ENCODE measurements around the gene ACTRT3.

The ACTRT3 gene

DNA sequence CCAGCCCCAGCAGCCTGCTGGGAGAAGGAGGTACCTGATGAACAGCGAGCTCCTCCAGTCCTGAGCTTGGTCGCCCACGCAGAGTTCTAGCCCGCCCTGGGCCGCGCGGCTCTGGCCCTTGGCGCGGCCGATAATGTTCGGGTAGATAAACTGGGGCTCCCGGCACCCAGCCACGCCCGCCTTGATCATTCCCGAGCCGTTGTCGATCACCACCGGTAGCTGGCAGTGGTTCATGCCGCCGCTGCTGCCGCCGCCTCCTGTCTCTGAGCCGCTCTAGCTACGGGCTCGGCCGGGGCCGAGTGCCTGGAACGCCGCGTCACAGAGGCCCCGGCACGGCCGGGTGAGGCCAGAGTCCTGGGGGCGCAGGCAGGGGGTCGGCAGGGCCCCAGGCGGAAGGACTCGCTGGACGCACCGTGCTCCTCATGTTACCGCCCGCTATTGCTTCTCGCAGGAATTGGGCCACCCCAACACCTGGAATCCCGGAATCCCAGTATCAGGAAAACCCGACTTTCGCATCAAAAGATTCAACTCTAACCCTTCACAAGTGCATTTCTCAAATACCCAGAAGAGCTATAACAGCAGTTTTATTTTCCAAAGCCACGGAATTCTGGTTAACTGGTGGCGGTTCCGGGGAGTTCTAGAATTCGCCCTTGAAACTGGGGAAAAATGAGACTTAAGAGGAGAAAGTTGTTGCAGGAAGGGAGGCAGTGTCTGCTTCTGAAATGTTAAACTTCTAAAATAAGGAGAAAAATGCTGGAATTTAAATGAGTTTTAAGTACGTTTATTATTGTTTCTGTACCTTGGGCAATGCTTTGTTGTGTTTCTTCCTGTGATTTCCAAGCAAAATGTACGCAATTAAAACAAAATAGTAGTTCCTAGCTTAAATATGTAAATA lies at the start of gene ACTRT3:
Gene ACTRT3 (minus strand): TSS at position 275 of the 895 bp plus-strand sequence. CDS start 41 bp downstream, at position 234.
- H3K4me1 Mint-ChIP-seq: peaks cover 21% of the 10 kb centered on the region
- H3K9me3 Mint-ChIP-seq: peaks cover 18% of the 10 kb centered on the region
- peaks cover 7% of the 10 kb centered on the region for H3K27me3 Mint-ChIP-seq (ENCODE audit: low read depth, poor library complexity)
- TF ChIP-seq, protein P1, sequence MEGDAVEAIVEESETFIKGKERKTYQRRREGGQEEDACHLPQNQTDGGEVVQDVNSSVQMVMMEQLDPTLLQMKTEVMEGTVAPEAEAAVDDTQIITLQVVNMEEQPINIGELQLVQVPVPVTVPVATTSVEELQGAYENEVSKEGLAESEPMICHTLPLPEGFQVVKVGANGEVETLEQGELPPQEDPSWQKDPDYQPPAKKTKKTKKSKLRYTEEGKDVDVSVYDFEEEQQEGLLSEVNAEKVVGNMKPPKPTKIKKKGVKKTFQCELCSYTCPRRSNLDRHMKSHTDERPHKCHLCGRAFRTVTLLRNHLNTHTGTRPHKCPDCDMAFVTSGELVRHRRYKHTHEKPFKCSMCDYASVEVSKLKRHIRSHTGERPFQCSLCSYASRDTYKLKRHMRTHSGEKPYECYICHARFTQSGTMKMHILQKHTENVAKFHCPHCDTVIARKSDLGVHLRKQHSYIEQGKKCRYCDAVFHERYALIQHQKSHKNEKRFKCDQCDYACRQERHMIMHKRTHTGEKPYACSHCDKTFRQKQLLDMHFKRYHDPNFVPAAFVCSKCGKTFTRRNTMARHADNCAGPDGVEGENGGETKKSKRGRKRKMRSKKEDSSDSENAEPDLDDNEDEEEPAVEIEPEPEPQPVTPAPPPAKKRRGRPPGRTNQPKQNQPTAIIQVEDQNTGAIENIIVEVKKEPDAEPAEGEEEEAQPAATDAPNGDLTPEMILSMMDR (IDR thresholded peaks at IDR 0.05): no peak
- H3K4me3 Mint-ChIP-seq: peak within 1 kb of the TSS; percentile 92
- H3K36me3 Mint-ChIP-seq (ENCODE audit: low read depth): peaks cover 13% of the 10 kb centered on the region
- peak; percentile 81 for DNase-seq
- H3K27ac Mint-ChIP-seq: peak within 1 kb of the TSS; percentile 96

DNA sequence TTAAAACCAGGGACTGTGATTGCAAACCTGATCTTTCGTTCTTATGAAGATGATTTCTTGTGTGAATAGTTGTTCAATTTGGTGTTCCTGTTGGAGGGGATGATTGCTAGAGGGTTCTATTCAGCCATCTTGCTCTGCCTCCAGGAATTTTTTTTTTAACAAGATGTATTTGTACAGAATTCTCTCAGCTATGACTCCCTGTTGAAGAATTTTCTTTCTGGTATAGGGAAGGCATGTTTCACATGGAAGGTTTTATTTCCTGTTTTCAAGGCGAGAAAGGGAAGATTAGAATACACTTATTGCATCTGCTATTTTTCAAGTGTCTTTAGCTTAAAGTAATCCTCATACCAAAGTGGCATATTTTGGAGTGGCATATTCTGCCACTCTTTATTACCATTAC lies 49.0 kb upstream of the ACTRT3 start:
- peaks cover 32% of the 10 kb centered on the region for H3K9me3 Mint-ChIP-seq
- H3K4me1 Mint-ChIP-seq: peaks cover 19% of the 10 kb centered on the region

DNA sequence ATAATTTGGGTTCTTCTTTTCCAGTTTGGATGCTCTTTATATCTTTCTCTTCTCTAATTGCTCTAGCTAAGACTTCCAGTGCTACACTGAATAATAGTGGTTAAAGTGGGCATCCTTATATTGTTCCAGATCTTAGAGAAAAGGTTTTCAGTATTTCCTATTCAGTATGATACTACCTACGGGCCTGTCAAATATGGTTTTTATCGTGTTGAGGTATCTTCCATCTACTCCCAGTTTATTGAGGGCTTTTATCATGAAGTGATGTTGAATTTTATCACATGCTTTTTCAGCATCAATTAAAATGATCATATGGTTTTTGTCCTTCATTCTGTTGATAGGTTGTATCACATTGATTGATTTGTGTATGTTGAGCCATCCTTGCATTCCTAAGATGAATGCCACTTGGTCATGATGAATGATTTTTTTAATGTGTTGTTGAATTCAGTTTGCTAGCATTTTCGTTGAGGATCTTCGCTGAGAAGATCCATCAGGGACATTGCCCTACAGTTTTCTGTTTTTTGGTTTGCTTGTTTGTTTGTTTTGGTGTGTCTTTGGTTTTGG lies 46.3 kb upstream of the ACTRT3 start:
- Mint-ChIP-seq H3K4me1 (peaks cover 28% of the 10 kb centered on the region), H3K36me3 (ENCODE audit: low read depth) (no peaks in the 10 kb centered on the region), H3K27me3 (ENCODE audit: low read depth, poor library complexity) (peaks cover 9% of the 10 kb centered on the region), H3K4me3 (no peak overlapping the region), H3K27ac (no peak overlapping the region), H3K9me3 (peaks cover 40% of the 10 kb centered on the region)
- TF ChIP-seq, protein P1 (IDR thresholded peaks at IDR 0.05): no peak
- no peak for DNase-seq

More for the DNA sequence above, 49.0 kb upstream of the ACTRT3 start:
- H3K4me3 Mint-ChIP-seq: no peak overlapping the region
- DNase-seq: no peak
- no peak overlapping the region for H3K27ac Mint-ChIP-seq
- H3K36me3 Mint-ChIP-seq (ENCODE audit: low read depth): no peaks in the 10 kb centered on the region
- TF ChIP-seq, protein P1 (IDR thresholded peaks at IDR 0.05): no peak
- H3K27me3 Mint-ChIP-seq (ENCODE audit: low read depth, poor library complexity): peaks cover 4% of the 10 kb centered on the region

DNA sequence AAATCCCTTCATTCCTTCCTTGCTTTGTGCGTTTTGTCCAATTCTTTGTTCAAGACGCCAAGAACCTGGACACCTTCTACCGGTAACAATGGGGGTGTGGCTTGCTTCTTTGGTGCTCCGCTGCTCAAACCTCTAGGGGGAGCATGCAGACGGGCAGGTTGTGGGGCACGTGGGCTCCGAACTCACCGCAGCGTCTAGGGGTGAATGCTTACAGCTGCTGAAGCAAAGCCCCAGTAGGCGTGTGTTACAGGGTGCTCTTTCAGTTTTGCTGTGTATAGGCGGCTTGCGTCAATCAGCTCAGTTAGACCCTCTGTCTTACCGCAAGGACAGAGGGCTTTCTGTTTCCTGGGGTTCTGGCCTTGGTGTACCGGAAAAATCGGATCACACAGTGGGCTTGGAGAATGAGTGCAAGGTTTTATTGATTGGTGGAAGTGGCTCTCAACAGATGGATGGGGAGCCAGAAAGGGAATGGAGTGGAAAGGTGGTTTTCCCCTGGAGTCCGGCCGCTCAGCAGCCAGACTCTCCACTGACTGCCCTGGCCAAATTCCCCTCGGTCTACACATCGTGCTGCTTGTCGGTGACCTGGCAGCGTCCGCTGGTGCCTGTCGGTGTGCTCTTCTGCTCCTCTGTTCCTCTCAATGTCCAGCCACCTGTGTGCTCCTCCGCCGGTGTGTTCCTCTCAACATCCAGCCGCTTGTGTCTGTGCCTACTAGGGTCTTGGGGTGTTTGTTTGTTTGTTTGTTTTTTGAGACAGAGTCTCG lies 44.6 kb upstream of the ACTRT3 start:
- H3K27ac Mint-ChIP-seq: peak overlapping the region; percentile 21
- TF ChIP-seq, protein P1 (IDR thresholded peaks at IDR 0.05): no peak
- H3K4me3 Mint-ChIP-seq: peak overlapping the region; percentile 84
- peaks cover 9% of the 10 kb centered on the region for H3K27me3 Mint-ChIP-seq (ENCODE audit: low read depth, poor library complexity)
- peaks cover 19% of the 10 kb centered on the region for H3K4me1 Mint-ChIP-seq
- peaks cover 40% of the 10 kb centered on the region for H3K9me3 Mint-ChIP-seq
- DNase-seq: no peak
- H3K36me3 Mint-ChIP-seq (ENCODE audit: low read depth): no peaks in the 10 kb centered on the region

DNA sequence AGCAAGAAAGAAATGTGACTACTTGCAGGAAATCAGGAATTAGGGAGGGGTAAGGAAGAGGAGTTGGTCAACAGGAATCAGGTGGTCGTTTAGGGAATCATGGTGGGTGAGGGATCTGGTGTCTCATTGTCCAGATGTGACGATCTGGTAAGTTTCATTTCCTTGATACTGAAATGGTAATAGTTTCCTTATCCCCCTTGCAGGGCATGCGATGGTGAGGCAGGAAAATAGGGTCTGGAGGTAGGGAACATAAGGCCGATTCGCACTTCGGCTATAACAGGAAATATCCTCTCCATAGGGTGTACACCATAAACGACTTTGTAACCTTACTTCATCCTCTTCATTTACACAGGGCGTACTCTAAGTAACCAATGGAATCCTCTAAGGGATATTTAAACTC lies 43.9 kb upstream of the ACTRT3 start:
- H3K4me1 Mint-ChIP-seq: peaks cover 19% of the 10 kb centered on the region
- peaks cover 40% of the 10 kb centered on the region for H3K9me3 Mint-ChIP-seq
- TF ChIP-seq, protein P1 (IDR thresholded peaks at IDR 0.05): no peak
- peaks cover 2% of the 10 kb centered on the region for H3K36me3 Mint-ChIP-seq (ENCODE audit: low read depth)
- H3K27me3 Mint-ChIP-seq (ENCODE audit: low read depth, poor library complexity): peaks cover 9% of the 10 kb centered on the region
- peak overlapping the region; percentile 84 for H3K4me3 Mint-ChIP-seq
- no peak for DNase-seq
- H3K27ac Mint-ChIP-seq: peak overlapping the region; percentile 77
